Bone marrow (tissue), 2 donors: Measurements from ENCODE around the gene SH3BP4.

Experiments used
- DNase-seq, 2 donors: peaks; one replicate each; lab custom pipeline; 2025; lab: John Stamatoyannopoulos, UW

SH3BP4 gene

GRCh38 chr2:235091421-235091820, 139.6 kb downstream of the SH3BP4 start:
- DNase-seq: no peak

GRCh38 chr2:235091983-235092382, 140.2 kb downstream of the SH3BP4 start:
- DNase-seq: no peak

GRCh38 chr2:235092433-235093223, 140.8 kb downstream of the SH3BP4 start:
- DNase-seq: no peak

- DNase-seq: no peak
Measured at GRCh38 chr2:235094457-235094856, 142.6 kb downstream of the SH3BP4 start.

GRCh38 chr2:235095569-235095968, 143.8 kb downstream of the SH3BP4 start:
- DNase-seq: no peak

GRCh38 chr2:235096447-235096846, 144.6 kb downstream of the SH3BP4 start:
- DNase-seq: no peak

GRCh38 chr2:235097196-235097595, 145.4 kb downstream of the SH3BP4 start:
- no peak for DNase-seq

GRCh38 chr2:235098269-235098668, 146.5 kb downstream of the SH3BP4 start:
- DNase-seq: no peak

- DNase-seq: no peak
Measured at GRCh38 chr2:235098736-235099494, 147.1 kb downstream of the SH3BP4 start.

- no peak for DNase-seq
Measured at GRCh38 chr2:235102896-235103295, 151.1 kb downstream of the SH3BP4 start.
